OCI-LY1 (cell line): ENCODE data around the gene PIK3CA.

ENCODE experiments used
- H2AFZ ChIP-seq: fragments of 200-600 bp; sonication (generic), shearing (Covaris generic); 2 replicates; pipeline ENCODE4 v1.6.0; 2014; ENCODE audit warnings: antibody characterized with exemption, mild to moderate bottlenecking, low read length
- H3F3A ChIP-seq: fragments of 200-600 bp; sonication (generic), shearing (Covaris generic); 2 replicates; pipeline ENCODE4 v1.6.0; 2014; ENCODE audit warnings: mild to moderate bottlenecking, antibody characterized with exemption, low read length, moderate library complexity; ENCODE audit not compliant: insufficient read depth
- H3K27ac ChIP-seq: fragments of 200-600 bp; sonication (generic); 2 replicates; pipeline ENCODE4 v1.5.1; 2014; ENCODE audit warnings: low read length, mixed run types, mild to moderate bottlenecking, low read depth; ENCODE audit not compliant: poor library complexity, severe bottlenecking
- H3K27me3 ChIP-seq: fragments of 200-600 bp; sonication (generic); 2 replicates; pipeline ENCODE4 v1.6.0; 2014; ENCODE audit warnings: antibody characterized with exemption, mild to moderate bottlenecking, low read length, moderate library complexity; ENCODE audit not compliant: insufficient read depth
- H3K36me3 ChIP-seq: fragments of 200-600 bp; sonication (generic); 2 replicates; pipeline ENCODE4 v1.6.1; 2014; ENCODE audit warnings: mild to moderate bottlenecking, antibody characterized with exemption, low read length, moderate library complexity, mixed read lengths; ENCODE audit not compliant: insufficient read depth
- H3K4me1 ChIP-seq: fragments of 200-600 bp; sonication (generic); 2 replicates; pipeline ENCODE4 v1.5.1; 2014; ENCODE audit warnings: mild to moderate bottlenecking, low read length, moderate library complexity; ENCODE audit not compliant: insufficient read depth, severe bottlenecking
- H3K4me2 ChIP-seq: fragments of 200-600 bp; sonication (generic), shearing (Covaris generic); 2 replicates; pipeline ENCODE4 v1.6.1; 2014; ENCODE audit warnings: low read length
- H3K4me3 ChIP-seq: fragments of 200-600 bp; sonication (generic); 2 replicates; pipeline ENCODE4 v1.5.1; 2014; ENCODE audit warnings: low read length, low read depth, mild to moderate bottlenecking, mixed read lengths; ENCODE audit not compliant: poor library complexity, severe bottlenecking
- H3K79me2 ChIP-seq: fragments of 200-600 bp; shearing (Covaris generic); 2 replicates; pipeline ENCODE4 v1.6.1; 2016; ENCODE audit warnings: mixed run types, low read length, mixed read lengths; ENCODE audit not compliant: insufficient read depth
- H3K9ac ChIP-seq: fragments of 200-600 bp; sonication (generic), shearing (Covaris generic); 2 replicates; pipeline ENCODE4 v1.6.1; 2014; ENCODE audit warnings: mild to moderate bottlenecking, low read length, mixed read lengths
- H3K9me2 ChIP-seq: fragments of 200-600 bp; sonication (generic), shearing (Covaris generic); 2 replicates; pipeline ENCODE4 v1.6.1; 2014; ENCODE audit warnings: low read depth, mild to moderate bottlenecking, low read length, mixed read lengths
- H3K9me3 ChIP-seq: fragments of 200-600 bp; shearing (Covaris generic); 2 replicates; pipeline ENCODE4 v1.6.1; 2014; ENCODE audit warnings: low read length, mixed read lengths
- H4K20me1 ChIP-seq: fragments of 200-600 bp; sonication (generic), shearing (Covaris generic); 2 replicates; pipeline ENCODE4 v1.6.0; 2016; ENCODE audit warnings: mild to moderate bottlenecking, low read length; ENCODE audit not compliant: insufficient read depth
- CTCF ChIP-seq: fragments of 200-600 bp; sonication (generic), shearing (Covaris generic); IDR thresholded peaks from 2 replicates; pipeline ENCODE4 v1.5.1; 2017; ENCODE audit warnings: mild to moderate bottlenecking, antibody characterized with exemption, low read length, moderate library complexity, mixed read lengths
- EZH2 ChIP-seq: fragments of 200-600 bp; sonication (generic), shearing (Covaris generic); IDR thresholded peaks from 2 replicates; pipeline ENCODE4 v1.8.0; 2017; ENCODE audit warnings: borderline replicate concordance, mixed run types, mild to moderate bottlenecking, antibody characterized with exemption, low read length, moderate library complexity, mixed read lengths

Gene PIK3CA

GRCh38 chr3:179279837-179280236 lies 131.7 kb downstream of the PIK3CA start:
- H4K20me1 ChIP-seq = no peaks in the 10 kb centered on the region
- H3K36me3 ChIP-seq = no peaks in the 10 kb centered on the region
- no peaks in the 10 kb centered on the region for H3K79me2 ChIP-seq
- no peak overlapping the region for H3K4me2 ChIP-seq
- H3K9me3 ChIP-seq = no peaks in the 10 kb centered on the region
- peaks cover 4% of the 10 kb centered on the region; the same call in 1 of the 2 replicates for H3K27me3 ChIP-seq
- no peaks in the 10 kb centered on the region for H3K4me1 ChIP-seq
- no peaks in the 10 kb centered on the region for H3F3A ChIP-seq
- H3K4me3 ChIP-seq = no peak overlapping the region
- H2AFZ ChIP-seq = no peak overlapping the region
- H3K27ac ChIP-seq = no peak overlapping the region
- H3K9me2 ChIP-seq = no peaks in the 10 kb centered on the region
- TF ChIP-seq EZH2 (no peak), CTCF (no peak)
- no peak overlapping the region for H3K9ac ChIP-seq

- Histone ChIP-seq H3K9ac (no peak overlapping the region), H3K4me3 (no peak overlapping the region), H3K27ac (no peak overlapping the region), H2AFZ (no peak overlapping the region), H3K27me3 (peaks cover 4% of the 10 kb centered on the region; the same call in 1 of the 2 replicates), H3K36me3 (no peaks in the 10 kb centered on the region), H3K9me2 (no peaks in the 10 kb centered on the region), H3K4me1 (no peaks in the 10 kb centered on the region), H4K20me1 (no peaks in the 10 kb centered on the region), H3K9me3 (no peaks in the 10 kb centered on the region), H3K4me2 (no peak overlapping the region), H3F3A (no peaks in the 10 kb centered on the region), H3K79me2 (no peaks in the 10 kb centered on the region)
- no peak for TF ChIP-seq EZH2
- no peak for TF ChIP-seq CTCF
Measured at GRCh38 chr3:179281825-179282224, 133.7 kb downstream of the PIK3CA start.

GRCh38 chr3:179286331-179286730 lies 138.2 kb downstream of the PIK3CA start:
- H3K4me3 ChIP-seq = no peak overlapping the region
- H3K27ac ChIP-seq = no peak overlapping the region
- H4K20me1 ChIP-seq = no peaks in the 10 kb centered on the region
- H2AFZ ChIP-seq = no peak overlapping the region
- peaks cover 4% of the 10 kb centered on the region; the same call in 1 of the 2 replicates for H3K27me3 ChIP-seq
- no peak overlapping the region for H3K9ac ChIP-seq
- H3K79me2 ChIP-seq = no peaks in the 10 kb centered on the region
- H3K9me3 ChIP-seq = no peaks in the 10 kb centered on the region
- TF ChIP-seq EZH2 = no peak
- no peak for TF ChIP-seq CTCF
- H3K4me1 ChIP-seq = no peaks in the 10 kb centered on the region
- no peaks in the 10 kb centered on the region; the same call in 1 of the 2 replicates for H3K9me2 ChIP-seq
- no peaks in the 10 kb centered on the region for H3F3A ChIP-seq
- no peak overlapping the region for H3K4me2 ChIP-seq
- H3K36me3 ChIP-seq = no peaks in the 10 kb centered on the region
